ENCODE measurements around the gene BLOC1S5. TPM values are rescaled to one million over a fixed set of nuclear protein-coding genes. Genes with fewer than 3 reads are reported as not detected.

Gene BLOC1S5
- total RNA-seq, 1 donor from 2014 or later, result 10.7 TPM

- intact Hi-C loops (cut with DNase I), result no loop called here
- peak; percentile 86 for ATAC-seq
- H3K36me3 ChIP-seq, result no peaks in the 10 kb centered on the region
- TF ChIP-seq CTCF (IDR thresholded peaks at IDR 0.05), result no peak
- peak overlapping the region; percentile 40 for H3K27ac ChIP-seq
- DNase-seq, result peak; percentile 69
- H3K4me1 ChIP-seq, result peaks cover 10% of the 10 kb centered on the region
- no peak overlapping the region for H3K4me3 ChIP-seq
- H3K27me3 ChIP-seq, result no peaks in the 10 kb centered on the region
- no peaks in the 10 kb centered on the region for H3K9me3 ChIP-seq
These were observed 89.0 kb downstream of the BLOC1S5 start for GRCh38 chr6:7974938-7975763.

- TF ChIP-seq CTCF (IDR thresholded peaks at IDR 0.05), result no peak
- intact Hi-C loops (cut with DNase I), result no loop called here
- ATAC-seq, result peak; percentile 4
- Histone ChIP-seq H3K9me3 (no peaks in the 10 kb centered on the region), H3K36me3 (no peaks in the 10 kb centered on the region), H3K4me1 (peaks cover 10% of the 10 kb centered on the region), H3K27ac (no peak overlapping the region), H3K27me3 (no peaks in the 10 kb centered on the region), H3K4me3 (no peak overlapping the region)
- no peak for DNase-seq
These were observed 89.6 kb downstream of the BLOC1S5 start for GRCh38 chr6:7974565-7974937.

GRCh38 chr6:7973584-7973983, 90.6 kb downstream of the BLOC1S5 start:
- no peak for TF ChIP-seq CTCF (IDR thresholded peaks at IDR 0.05)
- peaks cover 10% of the 10 kb centered on the region for H3K4me1 ChIP-seq
- H3K27me3 ChIP-seq, result no peaks in the 10 kb centered on the region
- no peak overlapping the region for H3K27ac ChIP-seq
- no peaks in the 10 kb centered on the region for H3K36me3 ChIP-seq
- H3K4me3 ChIP-seq, result no peak overlapping the region
- ATAC-seq (no peak), DNase-seq (no peak)
- H3K9me3 ChIP-seq, result no peaks in the 10 kb centered on the region
- intact Hi-C loops (cut with DNase I), result no loop called here

GRCh38 chr6:7971499-7971898, 92.7 kb downstream of the BLOC1S5 start:
- H3K27me3 ChIP-seq, result no peaks in the 10 kb centered on the region
- H3K36me3 ChIP-seq, result no peaks in the 10 kb centered on the region
- intact Hi-C loops (cut with DNase I), result no loop called here
- no peaks in the 10 kb centered on the region for H3K9me3 ChIP-seq
- ATAC-seq (no peak), DNase-seq (no peak)
- TF ChIP-seq CTCF (IDR thresholded peaks at IDR 0.05), result no peak
- no peak overlapping the region for H3K4me3 ChIP-seq
- no peak overlapping the region for H3K27ac ChIP-seq
- H3K4me1 ChIP-seq, result peaks cover 10% of the 10 kb centered on the region

GRCh38 chr6:7970616-7971015, 93.6 kb downstream of the BLOC1S5 start:
- peaks cover 2% of the 10 kb centered on the region for H3K4me1 ChIP-seq
- intact Hi-C loops (cut with DNase I), result no loop called here
- no peaks in the 10 kb centered on the region for H3K36me3 ChIP-seq
- H3K27me3 ChIP-seq, result no peaks in the 10 kb centered on the region
- no peaks in the 10 kb centered on the region for H3K9me3 ChIP-seq
- no peak for DNase-seq
- ATAC-seq, result no peak
- H3K4me3 ChIP-seq, result no peak overlapping the region
- no peak for TF ChIP-seq CTCF (IDR thresholded peaks at IDR 0.05)
- H3K27ac ChIP-seq, result no peak overlapping the region

Other genes starting within 250 kb of the BLOC1S5 start
- gene TXNDC5, start 153.6 kb downstream of the BLOC1S5 start, total RNA-seq, result 107 TPM
- 22.8 TPM for gene EEF1E1, start 38.2 kb upstream of the BLOC1S5 start, total RNA-seq

Data from upper lobe of right lung (tissue), 1 donor.